Measurements from ENCODE around the gene SLAIN1.

Gene SLAIN1

DNA sequence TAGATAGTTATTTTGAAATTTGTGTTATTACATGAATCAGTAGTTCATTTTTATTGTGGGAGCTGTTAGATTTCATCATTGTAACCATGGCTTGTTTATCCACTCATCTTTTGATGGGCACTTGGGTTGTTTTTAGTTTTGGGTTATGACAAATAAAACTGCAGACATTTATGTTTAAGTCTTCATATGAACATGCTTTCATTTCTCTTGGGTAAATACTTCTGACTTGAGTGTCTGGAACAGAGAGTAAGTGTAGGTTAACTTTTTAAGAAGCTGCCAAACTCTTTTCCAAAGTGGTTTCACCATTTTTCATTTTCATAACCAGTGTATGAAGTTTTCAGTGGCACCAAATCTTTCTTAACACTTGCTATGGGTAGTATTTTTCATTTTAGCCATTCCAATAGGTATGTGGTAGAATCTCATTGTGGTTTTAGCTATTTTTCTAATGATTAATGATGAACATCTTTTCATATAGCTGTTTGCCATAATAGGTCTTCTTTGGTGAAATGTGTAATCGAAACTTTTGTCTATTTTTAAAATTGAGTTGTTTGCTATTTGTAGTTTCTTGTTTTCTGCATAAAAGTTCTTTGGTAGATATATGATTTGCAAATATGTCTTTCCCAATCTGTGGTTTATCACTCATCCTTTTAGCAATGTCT lies 17.9 kb downstream of the SLAIN1 start:
- Histone ChIP-seq H3K9me3 (ENCODE audit: control insufficient read depth, low read depth, low read length) (peaks cover 17% of the 10 kb centered on the region), H3K4me3 (ENCODE audit: low read length) (no peak overlapping the region), H3K27ac (ENCODE audit: low read length) (no peak overlapping the region), H3K27me3 (ENCODE audit: control insufficient read depth, insufficient read depth, low read length) (no peaks in the 10 kb centered on the region), H3K36me3 (ENCODE audit: control insufficient read depth, low read depth, low read length) (peaks cover 4% of the 10 kb centered on the region), H3K9ac (ENCODE audit: low read length) (no peak overlapping the region), H3K4me1 (ENCODE audit: control insufficient read depth, low read depth, low read length) (peaks cover 6% of the 10 kb centered on the region)

DNA sequence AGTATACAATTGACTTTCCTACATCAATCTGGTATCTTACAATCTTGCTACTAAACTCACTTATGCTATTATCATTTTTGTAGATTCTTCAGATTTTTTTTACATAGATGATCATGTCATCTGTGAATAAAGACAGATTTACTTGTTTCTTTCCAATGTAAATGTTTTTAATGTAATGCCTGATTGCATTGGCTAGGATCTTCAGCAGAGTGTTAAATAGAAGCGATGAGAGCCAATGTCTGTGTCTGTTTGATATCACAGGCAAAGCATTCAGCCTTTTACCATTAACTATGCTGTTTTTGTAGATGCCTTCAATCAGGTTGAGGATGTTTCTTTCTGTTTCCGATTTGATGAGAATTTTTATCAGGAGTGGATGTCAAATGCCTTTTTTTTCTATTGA lies 19.2 kb downstream of the SLAIN1 start:
- H3K27me3 ChIP-seq (ENCODE audit: control insufficient read depth, insufficient read depth, low read length) = no peaks in the 10 kb centered on the region
- peaks cover 6% of the 10 kb centered on the region for H3K36me3 ChIP-seq (ENCODE audit: control insufficient read depth, low read depth, low read length)
- peaks cover 6% of the 10 kb centered on the region for H3K4me1 ChIP-seq (ENCODE audit: control insufficient read depth, low read depth, low read length)
- peaks cover 6% of the 10 kb centered on the region for H3K9me3 ChIP-seq (ENCODE audit: control insufficient read depth, low read depth, low read length)
- no peak overlapping the region for H3K27ac ChIP-seq (ENCODE audit: low read length)
- no peak overlapping the region for H3K4me3 ChIP-seq (ENCODE audit: low read length)
- no peak overlapping the region for H3K9ac ChIP-seq (ENCODE audit: low read length)

DNA sequence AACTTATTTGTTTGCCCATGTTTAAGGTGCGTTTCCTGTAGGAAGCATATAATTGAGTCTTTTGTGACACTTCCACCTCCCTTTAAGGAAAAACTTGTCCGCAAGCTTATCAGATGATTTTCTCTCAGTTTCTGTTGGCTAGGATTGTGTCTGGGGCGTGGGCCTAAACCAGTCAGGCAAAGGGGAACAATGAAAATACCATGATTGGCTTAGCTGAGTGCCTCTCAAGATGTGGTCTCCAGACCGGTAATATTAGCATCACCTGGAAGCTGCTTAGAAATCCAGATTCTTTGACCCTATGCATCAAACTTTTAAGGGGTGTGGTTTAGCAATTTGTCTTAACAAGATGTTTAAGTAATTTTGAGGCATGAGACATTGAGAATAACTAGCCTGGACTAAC lies 20.0 kb downstream of the SLAIN1 start:
- Histone ChIP-seq H3K9ac (ENCODE audit: low read length) (no peak overlapping the region), H3K9me3 (ENCODE audit: control insufficient read depth, low read depth, low read length) (peaks cover 3% of the 10 kb centered on the region), H3K36me3 (ENCODE audit: control insufficient read depth, low read depth, low read length) (peaks cover 6% of the 10 kb centered on the region), H3K27ac (ENCODE audit: low read length) (no peak overlapping the region), H3K4me3 (ENCODE audit: low read length) (no peak overlapping the region), H3K4me1 (ENCODE audit: control insufficient read depth, low read depth, low read length) (peaks cover 6% of the 10 kb centered on the region), H3K27me3 (ENCODE audit: control insufficient read depth, insufficient read depth, low read length) (no peaks in the 10 kb centered on the region)

GRCh38 chr13:77719128-77719527 lies 21.6 kb downstream of the SLAIN1 start:
- H3K9ac ChIP-seq (ENCODE audit: low read length) = no peak overlapping the region
- no peak overlapping the region for H3K27ac ChIP-seq (ENCODE audit: low read length)

DNA sequence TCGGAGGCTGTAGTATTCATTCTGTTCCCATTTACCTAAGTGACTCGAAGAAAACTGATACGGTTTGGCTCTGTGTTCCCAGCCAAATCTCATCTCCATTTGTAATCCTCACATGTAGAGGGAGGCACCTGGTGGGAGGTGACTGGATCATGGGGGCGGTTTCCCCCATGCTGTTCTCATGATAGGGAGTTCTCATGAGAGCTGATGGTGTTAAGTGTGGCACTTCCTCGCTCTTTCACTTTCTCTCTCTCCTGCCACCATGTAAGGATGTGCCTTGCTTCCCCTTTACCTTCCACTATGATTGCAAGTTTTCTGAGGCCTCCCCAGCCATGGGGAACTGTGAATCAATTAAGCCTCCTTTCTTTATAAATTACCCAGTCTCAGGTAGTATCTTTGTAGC lies 23.5 kb downstream of the SLAIN1 start:
- Histone ChIP-seq H3K9me3 (ENCODE audit: control insufficient read depth, low read depth, low read length) (no peaks in the 10 kb centered on the region), H3K27me3 (ENCODE audit: control insufficient read depth, insufficient read depth, low read length) (no peaks in the 10 kb centered on the region), H3K36me3 (ENCODE audit: control insufficient read depth, low read depth, low read length) (peaks cover 31% of the 10 kb centered on the region), H3K9ac (ENCODE audit: low read length) (no peak overlapping the region), H3K27ac (ENCODE audit: low read length) (no peak overlapping the region), H3K4me1 (ENCODE audit: control insufficient read depth, low read depth, low read length) (peaks cover 13% of the 10 kb centered on the region), H3K4me3 (ENCODE audit: low read length) (no peak overlapping the region)

More at GRCh38 chr13:77719128-77719527, 21.6 kb downstream of the SLAIN1 start:
- Histone ChIP-seq H3K4me1 (ENCODE audit: control insufficient read depth, low read depth, low read length) (peaks cover 6% of the 10 kb centered on the region), H3K36me3 (ENCODE audit: control insufficient read depth, low read depth, low read length) (peaks cover 18% of the 10 kb centered on the region), H3K27me3 (ENCODE audit: control insufficient read depth, insufficient read depth, low read length) (no peaks in the 10 kb centered on the region), H3K4me3 (ENCODE audit: low read length) (no peak overlapping the region), H3K9me3 (ENCODE audit: control insufficient read depth, low read depth, low read length) (no peaks in the 10 kb centered on the region)

DNA sequence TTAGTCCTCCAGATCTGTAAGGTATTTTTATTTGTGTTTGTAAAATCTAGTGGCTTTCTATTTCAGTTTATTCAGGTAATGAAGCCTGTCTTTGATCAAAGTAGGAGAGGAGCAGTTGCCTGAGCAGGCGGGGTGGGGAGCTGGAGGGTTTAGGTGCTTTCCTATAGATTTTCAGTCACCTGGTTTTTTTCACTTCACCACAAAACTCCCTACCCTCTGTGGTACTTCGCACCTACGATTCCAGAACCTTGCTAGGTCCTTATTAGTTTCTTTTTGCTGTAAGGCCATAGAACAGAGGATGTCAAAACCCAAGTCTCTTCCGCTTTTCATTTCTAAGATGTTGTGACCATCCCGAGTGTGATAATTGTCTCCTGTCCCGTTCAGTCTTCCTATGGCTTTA lies 26.6 kb downstream of the SLAIN1 start:
- no peak overlapping the region for H3K9ac ChIP-seq (ENCODE audit: low read length)
- H3K36me3 ChIP-seq (ENCODE audit: control insufficient read depth, low read depth, low read length) = peaks cover 41% of the 10 kb centered on the region
- H3K9me3 ChIP-seq (ENCODE audit: control insufficient read depth, low read depth, low read length) = no peaks in the 10 kb centered on the region
- H3K27me3 ChIP-seq (ENCODE audit: control insufficient read depth, insufficient read depth, low read length) = no peaks in the 10 kb centered on the region
- no peak overlapping the region for H3K4me3 ChIP-seq (ENCODE audit: low read length)
- H3K27ac ChIP-seq (ENCODE audit: low read length) = no peak overlapping the region
- peaks cover 9% of the 10 kb centered on the region for H3K4me1 ChIP-seq (ENCODE audit: control insufficient read depth, low read depth, low read length)

GRCh38 chr13:77725071-77725470 lies 27.6 kb downstream of the SLAIN1 start:
- H3K9ac ChIP-seq (ENCODE audit: low read length) = no peak overlapping the region
- no peaks in the 10 kb centered on the region for H3K27me3 ChIP-seq (ENCODE audit: control insufficient read depth, insufficient read depth, low read length)
- peaks cover 40% of the 10 kb centered on the region for H3K36me3 ChIP-seq (ENCODE audit: control insufficient read depth, low read depth, low read length)
- H3K9me3 ChIP-seq (ENCODE audit: control insufficient read depth, low read depth, low read length) = no peaks in the 10 kb centered on the region
- peaks cover 18% of the 10 kb centered on the region for H3K4me1 ChIP-seq (ENCODE audit: control insufficient read depth, low read depth, low read length)
- no peak overlapping the region for H3K27ac ChIP-seq (ENCODE audit: low read length)
- no peak overlapping the region for H3K4me3 ChIP-seq (ENCODE audit: low read length)

DNA sequence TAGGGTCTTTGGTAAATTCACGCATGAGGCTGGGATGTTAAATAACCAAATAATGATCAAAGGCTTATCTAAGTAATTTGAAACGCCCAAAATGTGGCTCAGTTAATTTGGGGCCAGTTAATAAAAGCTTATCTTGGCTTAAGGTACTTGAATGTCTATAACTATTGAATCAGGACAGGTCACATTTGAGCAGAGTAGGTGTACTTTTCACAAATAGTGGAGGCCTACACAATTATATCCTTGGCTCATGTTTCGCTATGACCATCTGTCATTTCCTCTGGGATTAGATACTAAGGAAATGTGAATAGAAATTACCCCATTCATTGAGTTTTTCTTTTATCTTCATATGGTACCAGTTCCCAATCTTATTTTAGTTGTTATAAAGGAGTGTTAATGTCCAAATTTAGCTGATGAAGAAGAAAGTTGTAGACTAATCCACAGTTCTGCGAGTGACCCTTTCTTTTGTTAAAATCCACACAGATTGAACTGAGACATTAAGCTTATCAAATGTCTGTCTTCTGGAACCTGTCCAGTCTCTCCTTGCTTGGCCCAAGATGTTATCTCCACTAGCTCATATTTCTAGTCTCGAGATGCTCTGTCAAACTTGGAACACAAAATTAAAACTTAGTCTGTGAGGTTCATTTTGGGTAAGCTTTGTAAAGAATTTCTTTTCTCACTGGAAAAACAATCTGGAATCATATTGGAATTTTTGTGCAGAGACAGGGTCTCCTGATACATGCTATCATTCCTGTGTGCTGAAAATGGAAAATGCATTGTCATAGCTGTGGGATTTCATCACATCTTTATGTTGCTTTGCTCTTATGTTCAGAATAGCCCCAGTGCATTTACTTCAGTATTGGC lies 31.0 kb downstream of the SLAIN1 start:
- no peak overlapping the region for H3K27ac ChIP-seq (ENCODE audit: low read length)
- H3K9me3 ChIP-seq (ENCODE audit: control insufficient read depth, low read depth, low read length) = no peaks in the 10 kb centered on the region
- H3K4me1 ChIP-seq (ENCODE audit: control insufficient read depth, low read depth, low read length) = peaks cover 24% of the 10 kb centered on the region
- H3K4me3 ChIP-seq (ENCODE audit: low read length) = no peak overlapping the region
- no peaks in the 10 kb centered on the region for H3K27me3 ChIP-seq (ENCODE audit: control insufficient read depth, insufficient read depth, low read length)
- peaks cover 32% of the 10 kb centered on the region for H3K36me3 ChIP-seq (ENCODE audit: control insufficient read depth, low read depth, low read length)
- H3K9ac ChIP-seq (ENCODE audit: low read length) = no peak overlapping the region

DNA sequence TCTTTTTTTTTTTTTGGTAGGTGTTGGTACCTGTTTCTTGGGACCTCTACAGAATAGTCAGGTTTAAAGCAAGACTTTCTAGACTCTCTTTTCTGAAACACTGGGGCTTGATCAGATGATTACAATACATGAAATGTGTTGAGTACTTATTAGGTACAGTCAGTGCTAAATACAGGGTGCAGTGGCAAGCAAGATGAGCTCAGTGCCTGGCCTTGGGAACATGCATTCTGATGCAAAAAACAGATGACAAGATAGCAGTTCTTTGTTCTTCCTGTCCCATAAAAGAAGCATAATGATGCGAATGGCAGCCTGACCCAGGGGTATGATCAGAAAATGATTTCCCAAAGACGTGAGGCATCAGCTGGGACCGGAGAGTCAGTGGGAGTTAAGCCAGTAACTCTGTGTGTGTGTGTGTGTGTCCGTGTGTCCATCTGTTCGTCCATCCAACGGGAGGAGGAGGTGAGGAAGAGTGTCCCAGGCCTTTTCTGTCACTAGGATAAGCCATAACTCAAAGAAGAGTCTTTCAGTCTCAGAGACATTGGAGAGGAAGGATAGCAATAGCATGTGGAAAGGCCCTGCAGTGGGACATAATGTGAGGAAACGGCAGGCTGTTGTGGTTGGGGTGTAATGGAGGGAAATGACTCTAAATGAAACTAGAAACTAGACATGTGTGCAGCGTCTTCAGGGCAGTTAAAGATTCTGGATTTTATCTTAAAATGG lies 32.2 kb downstream of the SLAIN1 start:
- Histone ChIP-seq H3K9ac (ENCODE audit: low read length) (no peak overlapping the region), H3K36me3 (ENCODE audit: control insufficient read depth, low read depth, low read length) (peaks cover 26% of the 10 kb centered on the region), H3K9me3 (ENCODE audit: control insufficient read depth, low read depth, low read length) (no peaks in the 10 kb centered on the region), H3K4me1 (ENCODE audit: control insufficient read depth, low read depth, low read length) (peaks cover 25% of the 10 kb centered on the region), H3K27me3 (ENCODE audit: control insufficient read depth, insufficient read depth, low read length) (no peaks in the 10 kb centered on the region), H3K4me3 (ENCODE audit: low read length) (no peak overlapping the region), H3K27ac (ENCODE audit: low read length) (no peak overlapping the region)

DNA sequence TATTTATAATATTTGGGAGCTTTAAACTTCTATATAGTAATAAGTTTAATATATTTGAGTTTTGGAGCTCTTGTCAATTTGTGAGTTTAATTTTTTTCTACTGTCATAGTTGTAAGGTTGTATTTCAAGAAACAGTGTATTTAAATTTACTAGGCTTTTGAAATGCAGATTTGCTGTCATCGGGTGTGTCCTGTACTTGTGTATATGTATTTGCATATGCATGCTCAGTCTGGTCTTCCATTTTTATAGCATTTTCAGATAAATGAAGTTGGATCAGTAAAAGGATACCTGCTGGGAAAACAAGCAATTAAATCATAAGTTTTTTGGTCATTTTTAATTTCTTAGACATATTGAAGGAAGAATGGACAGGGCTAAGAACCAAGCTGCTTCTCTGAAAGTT lies 33.1 kb downstream of the SLAIN1 start:
- no peaks in the 10 kb centered on the region for H3K27me3 ChIP-seq (ENCODE audit: control insufficient read depth, insufficient read depth, low read length)
- H3K4me3 ChIP-seq (ENCODE audit: low read length) = no peak overlapping the region

GRCh38 chr13:77732287-77732686 lies 34.8 kb downstream of the SLAIN1 start:
- Histone ChIP-seq H3K4me1 (ENCODE audit: control insufficient read depth, low read depth, low read length) (peaks cover 16% of the 10 kb centered on the region), H3K27ac (ENCODE audit: low read length) (no peak overlapping the region), H3K4me3 (ENCODE audit: low read length) (no peak overlapping the region), H3K36me3 (ENCODE audit: control insufficient read depth, low read depth, low read length) (peaks cover 9% of the 10 kb centered on the region), H3K9ac (ENCODE audit: low read length) (no peak overlapping the region), H3K9me3 (ENCODE audit: control insufficient read depth, low read depth, low read length) (no peaks in the 10 kb centered on the region), H3K27me3 (ENCODE audit: control insufficient read depth, insufficient read depth, low read length) (no peaks in the 10 kb centered on the region)

More for the DNA sequence above, 33.1 kb downstream of the SLAIN1 start:
- Histone ChIP-seq H3K9me3 (ENCODE audit: control insufficient read depth, low read depth, low read length) (no peaks in the 10 kb centered on the region), H3K36me3 (ENCODE audit: control insufficient read depth, low read depth, low read length) (peaks cover 17% of the 10 kb centered on the region), H3K27ac (ENCODE audit: low read length) (no peak overlapping the region), H3K4me1 (ENCODE audit: control insufficient read depth, low read depth, low read length) (peaks cover 16% of the 10 kb centered on the region), H3K9ac (ENCODE audit: low read length) (no peak overlapping the region)
